IPS DF 19.7 (cell line): ENCODE data around the gene S100A13.
"Not testable (repeated sequence)": the region's sequence is repeated elsewhere in the genome, so short reads cannot be mapped to it uniquely, and the experiment has no call there.

Source experiments
- DNase-seq: peaks from one replicate; pipeline ENCODE4 v3.0.0-alpha.2; 2013; ENCODE audit warnings: low read depth, low spot score

S100A13 gene

DNA sequence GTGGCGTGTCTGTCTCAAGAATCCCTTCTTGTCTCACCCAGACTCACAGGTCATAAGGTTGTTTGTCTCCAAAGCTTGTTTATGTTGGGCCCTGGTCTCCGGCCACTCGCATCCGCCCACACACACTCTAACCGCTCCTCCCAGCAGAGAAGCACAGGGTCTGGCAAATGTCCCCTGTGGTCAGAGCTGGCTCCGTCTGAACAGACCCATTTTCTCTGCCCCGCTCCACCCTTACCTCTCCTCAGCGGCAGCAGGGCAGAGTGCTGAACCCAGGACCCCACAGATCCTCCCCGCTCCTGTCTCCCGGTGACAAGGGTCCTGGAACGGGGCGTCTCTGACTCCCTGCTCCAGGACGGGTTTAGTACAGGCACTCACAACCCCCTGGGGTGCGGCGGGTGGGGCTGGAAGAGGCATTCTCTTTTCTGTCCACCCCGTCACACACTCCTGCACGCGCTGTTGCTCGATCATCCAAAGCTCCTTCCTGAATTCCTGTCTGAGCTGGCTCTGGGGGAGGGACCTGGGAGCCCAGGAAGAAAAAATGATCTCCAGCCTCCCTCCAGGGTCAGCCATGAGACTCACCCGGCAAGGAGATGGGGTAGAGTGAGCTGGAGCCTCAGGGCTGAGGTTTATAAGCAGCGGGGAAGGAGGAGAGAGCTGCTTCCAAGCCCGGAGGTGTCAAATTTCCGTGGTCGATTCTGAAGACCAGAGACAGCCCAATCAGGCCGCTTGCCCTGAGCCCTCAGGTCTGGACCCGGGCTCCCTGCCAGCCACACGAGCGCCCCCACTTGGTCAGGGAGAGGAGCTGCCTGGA, at the start of gene S100A13:
TSS of gene S100A13 (minus strand) at position 602 of the 811 bp plus-strand sequence. CDS start 1,033 bp downstream, outside the sequence.
- peak; percentile 96 for DNase-seq

DNA sequence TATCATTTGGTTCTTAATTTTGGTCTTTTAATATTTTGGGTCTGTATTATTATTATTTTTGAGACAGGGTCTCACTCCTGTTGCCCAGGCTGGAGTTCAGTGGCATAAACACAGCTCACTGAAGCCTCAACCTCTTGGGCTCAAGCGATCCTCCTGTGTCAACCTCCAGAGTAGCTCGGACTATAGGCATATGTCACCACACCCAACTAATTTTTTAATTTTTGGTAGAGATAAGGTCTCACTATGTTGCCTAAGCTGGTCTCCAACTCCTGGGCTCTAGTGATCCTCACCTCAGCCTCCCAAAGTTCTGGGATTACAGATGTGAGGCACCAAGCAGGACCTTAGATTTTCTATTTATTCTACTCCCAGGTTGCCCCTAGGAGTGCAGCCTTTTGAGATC, 46.2 kb upstream of the S100A13 start:
- DNase-seq = no peak

DNA sequence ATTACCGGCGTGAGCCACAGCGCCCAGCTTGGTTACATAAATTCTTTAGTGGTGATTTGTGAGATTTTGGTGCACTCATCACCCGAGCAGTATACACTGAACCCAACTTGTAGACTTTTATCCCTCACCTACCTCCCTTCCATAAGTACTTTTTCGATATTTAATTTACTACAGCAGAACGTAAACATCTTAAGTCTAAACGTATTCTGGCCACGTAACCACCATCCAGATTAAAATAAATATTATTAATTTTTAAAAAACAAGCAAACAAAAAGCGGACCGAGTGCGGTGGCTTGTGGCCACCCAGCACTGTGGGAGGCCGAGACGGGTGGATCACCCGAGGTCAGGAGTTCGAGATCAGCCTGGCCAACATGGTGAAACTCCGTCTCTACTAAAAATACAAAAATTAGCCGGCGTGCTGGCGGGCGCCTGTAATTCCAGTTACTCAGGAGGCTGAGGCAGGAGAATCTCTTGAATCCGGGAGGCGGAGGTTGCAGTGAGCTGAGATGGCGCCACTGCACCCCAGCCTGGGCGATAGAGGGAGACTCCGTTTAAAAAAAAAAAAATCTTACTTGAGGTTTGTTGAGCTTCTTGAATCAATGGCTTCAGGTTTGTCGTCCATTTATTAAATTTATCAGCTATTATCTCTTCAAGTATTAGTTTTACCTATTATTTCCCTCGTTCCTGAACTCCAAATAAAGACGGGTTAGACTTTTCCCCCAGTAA, 44.5 kb upstream of the S100A13 start:
- not testable (repeated sequence) for DNase-seq

DNA sequence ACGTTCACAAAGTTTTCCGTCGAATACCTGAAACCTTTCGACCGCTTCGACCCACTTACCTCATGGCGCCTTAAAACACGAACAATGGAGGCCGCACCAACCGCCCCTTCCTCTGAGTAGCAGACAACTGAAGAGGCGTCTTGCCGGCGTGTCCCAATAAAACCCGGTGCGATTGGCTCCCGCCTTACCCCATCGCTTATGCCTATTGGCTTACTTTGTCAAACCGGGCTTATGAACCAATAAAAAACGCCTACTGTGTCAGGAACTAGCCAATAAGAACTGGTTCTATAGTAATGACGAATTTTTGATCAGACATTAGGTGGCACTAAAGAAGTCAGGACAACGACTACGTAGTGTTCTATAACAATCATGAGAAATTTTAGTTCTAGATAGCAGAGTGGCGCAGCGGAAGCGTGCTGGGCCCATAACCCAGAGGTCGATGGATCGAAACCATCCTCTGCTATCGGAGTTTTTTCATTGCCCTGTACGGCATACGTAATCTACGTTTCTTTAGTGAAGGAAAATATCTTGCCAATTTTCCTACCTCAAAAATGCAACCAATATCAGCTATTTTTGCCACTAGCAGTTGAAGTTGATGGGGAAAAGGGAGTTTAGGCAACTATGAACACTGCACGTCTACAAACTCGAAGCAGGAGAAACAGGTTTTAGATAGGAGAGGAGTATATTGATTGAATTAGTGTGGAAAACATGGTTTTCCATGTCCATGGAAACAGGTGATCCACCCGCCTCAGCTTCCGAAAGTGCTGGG, 43.7 kb upstream of the S100A13 start, which contains the start of gene ILF2:
TSS of gene ILF2 (minus strand) at position 135 of the 769 bp plus-strand sequence. CDS start at position 64, 71 bp downstream.
- peak; percentile 99 for DNase-seq

DNA sequence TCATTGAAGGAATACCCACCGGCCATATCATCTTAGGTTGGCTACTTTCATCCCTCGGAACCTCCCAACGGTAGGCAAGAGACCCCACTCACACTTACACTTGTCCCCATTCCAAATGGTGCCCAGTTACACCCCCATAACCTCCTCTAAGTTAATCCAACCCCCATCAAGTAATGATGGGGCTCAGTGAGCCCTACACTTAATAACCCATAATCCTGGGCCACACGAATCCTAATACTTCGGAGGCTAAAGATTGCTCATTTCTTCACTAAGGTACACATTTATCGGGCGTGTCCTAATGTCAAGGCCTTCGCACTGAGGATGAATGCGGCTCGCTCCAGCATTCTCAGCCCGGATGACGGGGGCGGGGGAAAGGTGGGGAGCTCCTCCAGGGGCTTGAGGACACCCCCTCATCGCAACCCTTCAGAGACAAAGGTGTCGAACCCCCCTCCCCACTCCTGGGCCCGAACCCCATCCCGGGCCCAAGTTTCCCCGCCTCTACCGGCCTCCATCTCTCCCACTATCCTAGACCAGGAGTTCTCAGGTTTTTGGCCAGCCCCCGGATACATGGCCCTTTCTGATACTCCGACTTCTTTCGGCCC, 43.1 kb upstream of the S100A13 start:
- no peak for DNase-seq

DNA sequence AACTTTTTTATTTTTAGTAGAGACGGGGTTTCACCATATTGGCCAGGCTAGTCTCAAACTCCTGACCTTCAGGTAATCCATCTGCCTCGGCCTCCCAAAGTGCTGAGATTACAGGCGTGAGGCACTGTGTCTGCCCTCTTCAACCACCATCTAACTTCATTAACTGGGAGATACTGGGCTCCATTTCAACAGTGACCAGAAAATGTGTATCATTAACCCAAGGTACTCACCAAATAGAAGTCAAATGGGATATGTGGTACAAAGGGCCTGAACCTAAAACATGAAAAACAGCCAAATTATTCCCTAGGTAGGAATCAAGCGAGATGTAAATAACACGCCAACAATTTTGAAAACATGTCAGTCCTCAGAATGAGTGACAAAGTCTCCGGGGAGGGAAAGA, 42.3 kb upstream of the S100A13 start:
- no peak for DNase-seq

DNA sequence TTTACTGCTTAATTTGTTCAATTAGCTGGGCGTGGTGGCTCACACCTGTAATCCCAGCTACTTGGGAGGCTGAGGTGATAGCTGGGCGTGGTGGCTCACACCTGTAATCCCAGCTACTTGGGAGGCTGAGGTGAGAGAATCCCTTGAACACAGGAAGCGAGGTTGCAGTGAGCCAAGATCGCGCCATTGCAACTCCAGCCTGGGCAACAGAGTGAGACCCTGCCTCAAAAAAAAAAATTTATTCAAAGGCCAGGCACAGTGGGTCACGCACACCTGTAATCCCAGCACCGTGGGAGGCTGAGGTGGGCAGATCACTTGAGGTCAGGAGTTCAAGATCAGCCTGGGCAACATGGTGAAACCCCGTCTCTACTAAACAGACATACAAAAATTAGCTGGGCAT, 41.4 kb upstream of the S100A13 start:
- DNase-seq = not testable (repeated sequence)

DNA sequence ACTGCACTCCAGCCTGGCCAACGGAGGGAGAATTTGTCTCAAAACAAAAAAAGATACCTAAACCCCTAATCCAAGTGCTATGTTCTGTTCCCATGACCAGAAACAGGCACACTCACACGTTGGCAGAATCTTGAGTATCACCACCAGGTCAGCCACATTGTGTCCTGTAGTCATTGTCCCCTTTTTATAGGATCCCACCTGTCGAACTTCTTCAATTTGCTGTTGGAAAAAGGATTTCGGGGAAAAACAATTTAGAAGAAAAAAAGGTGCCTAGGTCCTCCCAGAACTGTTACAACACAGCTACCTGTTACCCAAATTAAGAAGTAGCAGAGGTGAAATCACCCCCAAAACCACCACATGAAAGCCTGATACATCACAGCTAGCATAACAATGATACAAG, 40.1 kb upstream of the S100A13 start:
- no peak for DNase-seq

DNA sequence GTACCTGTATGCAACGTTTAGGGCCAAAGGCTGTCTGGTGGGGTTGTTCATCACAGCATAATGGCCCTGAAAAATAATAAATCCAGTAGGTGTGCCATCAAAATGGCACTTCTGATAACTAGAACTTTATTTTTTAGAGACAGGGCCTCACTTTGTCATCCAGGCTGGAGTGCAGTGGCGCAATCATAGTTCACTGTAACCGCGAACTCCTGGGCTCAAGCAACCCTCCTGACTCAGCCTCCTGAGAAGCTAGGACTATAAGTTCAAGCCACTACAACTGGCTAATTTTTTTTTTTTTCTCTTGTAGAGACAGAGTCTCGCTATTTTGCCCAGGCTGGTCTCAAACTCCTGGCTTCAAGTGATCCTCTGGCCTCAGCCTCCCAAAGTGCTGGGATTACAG, 35.9 kb upstream of the S100A13 start:
- DNase-seq = no peak

DNA sequence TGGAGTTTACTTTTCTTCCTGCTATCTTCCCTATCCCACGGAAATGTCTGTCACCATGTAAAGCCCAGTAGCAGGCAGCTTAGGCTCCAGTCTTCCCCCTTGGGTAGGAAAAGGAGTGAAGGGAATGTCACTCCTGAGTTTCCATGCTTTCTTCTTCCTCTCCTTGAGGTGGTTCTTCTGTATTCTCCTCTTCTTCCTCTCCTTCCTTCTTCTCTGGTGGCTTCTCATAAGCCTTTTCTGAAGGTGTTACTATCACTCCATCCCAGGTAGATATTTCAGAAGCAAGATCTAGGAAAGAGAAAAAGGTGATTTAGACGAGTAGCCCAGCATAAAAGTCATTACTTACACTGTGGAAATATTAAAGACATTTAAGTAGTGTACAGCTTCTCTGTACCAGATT, 35.0 kb upstream of the S100A13 start:
- no peak for DNase-seq

DNA sequence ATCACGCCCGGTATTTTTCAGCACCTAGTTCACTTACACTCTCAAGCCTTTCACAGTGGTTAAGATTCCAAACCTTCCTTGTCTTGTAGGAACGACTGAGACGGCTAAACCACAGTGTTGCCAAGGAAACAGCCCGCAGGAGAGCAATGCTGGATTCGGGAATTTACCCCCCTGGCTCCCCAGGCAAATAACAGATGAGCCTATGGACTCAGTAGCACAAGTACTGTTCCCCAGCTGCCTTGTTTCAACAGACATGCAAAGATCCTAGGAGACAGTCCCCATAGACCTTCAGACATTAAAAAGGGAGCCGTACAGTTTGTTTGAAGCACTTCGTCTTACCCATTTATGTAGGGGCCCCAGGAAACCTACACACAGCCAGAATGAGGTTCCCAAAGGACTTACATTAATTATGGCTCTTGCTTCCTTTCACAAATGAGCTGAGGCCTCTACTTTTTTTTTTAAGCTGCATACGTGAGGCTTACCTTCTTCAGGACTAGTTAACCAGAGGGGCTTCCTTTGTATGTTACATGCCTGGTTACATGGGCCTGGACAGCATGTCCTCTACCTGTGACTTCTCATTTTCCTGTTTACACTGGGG, 33.9 kb upstream of the S100A13 start:
- no peak for DNase-seq

DNA sequence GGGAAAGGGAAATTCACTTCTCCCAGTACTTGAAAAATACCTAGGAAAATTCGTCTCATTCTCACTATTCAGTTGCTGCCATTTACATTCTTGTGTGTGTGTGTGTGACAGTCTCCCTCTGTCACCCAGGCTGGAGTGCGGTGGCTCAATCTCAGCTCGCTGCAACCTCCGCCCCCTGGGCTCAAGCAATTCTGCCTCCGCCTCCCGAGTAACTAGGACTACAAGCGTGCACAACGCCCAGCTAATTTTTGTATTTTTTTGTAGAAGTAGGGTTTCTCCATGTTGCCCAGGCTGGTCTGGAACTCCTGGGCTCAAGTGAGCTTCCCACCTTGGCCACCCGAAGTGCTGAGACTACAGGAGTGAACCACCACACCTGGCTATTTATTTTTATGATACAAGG, 32.4 kb upstream of the S100A13 start:
- no peak for DNase-seq

DNA sequence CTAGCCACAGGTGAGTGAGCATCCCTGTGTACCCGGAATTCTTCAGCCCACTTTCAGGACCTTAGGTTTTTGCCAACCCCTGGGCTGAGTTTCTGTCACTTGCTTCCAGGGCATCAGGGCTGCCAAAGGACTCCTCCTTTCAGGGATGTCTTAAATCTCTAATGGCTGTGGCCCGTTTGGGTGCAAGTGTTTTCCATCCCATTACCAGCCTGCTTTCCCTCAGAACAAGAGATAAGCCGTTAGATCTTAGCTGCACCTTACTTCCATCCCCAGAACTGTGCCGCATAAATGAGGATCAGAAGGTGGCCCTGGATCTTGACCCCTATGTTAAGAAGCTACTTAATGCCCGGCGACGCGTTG, 31.9 kb upstream of the S100A13 start:
- no peak for DNase-seq

DNA sequence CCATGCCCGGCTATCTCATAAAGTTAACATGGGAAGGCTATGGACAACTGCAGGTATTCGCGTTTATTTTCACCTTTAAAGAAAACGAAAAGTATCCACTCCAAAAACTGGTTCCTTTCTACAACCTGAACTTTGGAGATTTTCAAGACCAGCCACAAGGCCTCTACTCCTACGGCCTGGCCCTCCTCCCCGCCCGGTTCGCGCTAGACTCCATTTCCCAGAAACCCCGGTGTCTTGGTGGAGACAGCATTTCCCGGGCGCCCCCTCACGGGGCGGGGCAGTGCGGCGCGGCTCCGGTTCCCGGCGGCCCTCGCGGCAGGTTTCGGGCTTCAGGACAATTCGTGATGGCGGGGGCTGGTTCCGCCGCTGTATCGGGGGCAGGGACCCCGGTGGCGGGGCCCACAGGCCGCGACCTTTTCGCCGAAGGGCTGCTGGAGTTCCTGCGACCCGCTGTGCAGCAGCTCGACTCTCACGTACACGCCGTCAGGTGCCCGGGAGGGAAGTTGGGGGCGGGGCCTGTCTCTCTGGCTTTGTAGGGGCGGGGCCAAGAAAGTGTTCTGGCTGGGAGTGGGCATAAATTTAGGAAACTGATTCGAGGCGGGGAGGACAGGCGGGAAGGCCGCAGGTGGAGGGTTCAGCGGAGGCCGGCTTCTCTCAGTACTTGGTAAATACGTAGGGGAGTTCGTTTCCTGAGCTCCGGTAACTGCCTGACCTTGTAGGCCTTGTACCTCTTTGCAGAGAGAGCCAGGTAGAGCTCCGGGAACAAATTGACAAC, 31.3 kb upstream of the S100A13 start, which contains the start of gene SNAPIN:
TSS of gene SNAPIN (plus strand) at position 304 of the 775 bp plus-strand sequence. CDS start at position 345, 41 bp downstream.
- DNase-seq = no peak

DNA sequence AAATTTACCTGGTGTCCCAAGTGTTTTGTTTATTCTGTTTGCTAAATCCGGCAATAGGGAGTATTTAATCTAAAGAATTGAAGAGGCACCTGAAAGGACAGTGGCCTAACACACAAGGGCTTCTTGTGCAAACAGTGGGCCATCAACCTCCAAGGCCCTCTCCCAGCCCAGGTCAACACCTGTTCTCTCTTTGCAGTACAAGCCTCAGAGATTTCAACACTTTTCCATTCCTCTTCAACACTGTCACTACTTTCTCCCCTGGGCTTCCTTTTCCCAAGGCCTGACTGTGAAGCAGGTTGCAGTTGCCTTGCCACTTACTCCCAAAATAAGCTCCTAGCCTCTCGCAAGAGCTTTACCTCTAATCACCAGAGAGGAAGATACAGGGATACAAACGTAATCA, 28.0 kb upstream of the S100A13 start:
- no peak for DNase-seq

DNA sequence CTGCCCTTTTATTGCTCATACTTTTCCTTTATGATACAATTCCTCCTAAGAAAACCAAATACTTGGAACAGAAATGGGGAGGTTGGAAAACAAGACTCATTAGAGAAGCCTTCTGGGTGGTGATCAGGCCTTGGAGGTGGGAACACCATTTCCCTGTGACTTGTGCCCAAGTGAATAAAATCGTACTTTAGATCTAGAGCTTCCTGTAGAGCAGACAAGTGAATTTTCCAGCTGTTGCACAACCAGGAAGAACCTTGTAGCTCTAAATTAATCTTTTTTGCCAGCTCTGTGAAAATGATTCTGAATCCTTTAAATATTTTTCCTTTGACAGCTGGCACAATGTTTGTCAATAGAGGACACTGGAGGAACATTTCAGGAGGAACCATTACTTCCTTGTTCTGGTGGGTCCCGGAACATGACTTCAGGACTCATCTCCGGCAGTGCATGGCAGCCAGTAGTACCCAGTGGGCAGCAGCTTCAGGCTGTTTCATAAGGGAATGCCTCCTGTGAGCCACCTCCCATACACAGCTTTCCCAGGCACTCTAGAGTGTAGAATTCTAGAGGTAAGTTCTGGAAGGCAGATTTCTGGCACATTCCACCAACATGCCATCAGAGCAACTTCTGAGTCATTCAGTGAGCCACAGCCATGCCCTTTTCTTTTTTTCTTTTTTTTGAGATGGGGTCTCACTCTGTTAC, 25.6 kb upstream of the S100A13 start:
- DNase-seq = no peak

DNA sequence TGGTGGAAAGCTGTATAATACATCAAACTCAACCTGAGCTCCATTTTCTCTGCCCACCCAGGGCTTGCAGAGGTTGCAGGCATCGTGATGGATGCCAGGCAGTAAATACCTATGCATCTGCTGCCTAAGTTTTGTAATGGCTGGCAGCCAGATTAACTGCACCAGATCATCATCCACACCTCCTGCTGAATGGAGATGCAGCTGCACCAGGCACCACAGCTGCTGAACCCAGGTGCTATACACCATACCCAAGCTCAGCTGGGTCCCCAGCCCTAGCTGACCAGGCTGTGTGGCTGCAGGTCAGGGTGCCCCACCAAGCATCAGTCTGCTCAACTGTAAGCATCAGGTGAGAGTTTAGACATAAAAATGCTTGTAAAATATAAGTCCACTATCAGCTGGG, 24.5 kb upstream of the S100A13 start:
- DNase-seq = no peak

DNA sequence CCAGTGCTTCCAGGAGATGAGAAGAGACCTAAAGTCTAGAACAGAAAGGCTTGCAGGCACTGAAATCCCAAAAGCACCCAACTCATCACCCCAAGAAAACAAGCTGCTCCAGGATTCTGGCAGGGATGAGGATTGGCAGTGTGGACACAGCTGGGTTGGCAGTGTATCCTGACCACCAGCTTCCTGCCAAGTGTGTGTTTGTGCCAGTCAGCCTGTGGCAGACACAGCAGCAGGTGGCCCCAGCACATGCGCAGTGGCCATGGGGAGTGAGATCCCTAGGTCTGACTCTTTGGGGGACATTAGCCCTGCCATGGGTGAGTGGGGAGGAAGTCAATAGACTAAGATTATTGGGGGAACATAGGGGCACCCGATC, 22.5 kb upstream of the S100A13 start:
- no peak for DNase-seq

DNA sequence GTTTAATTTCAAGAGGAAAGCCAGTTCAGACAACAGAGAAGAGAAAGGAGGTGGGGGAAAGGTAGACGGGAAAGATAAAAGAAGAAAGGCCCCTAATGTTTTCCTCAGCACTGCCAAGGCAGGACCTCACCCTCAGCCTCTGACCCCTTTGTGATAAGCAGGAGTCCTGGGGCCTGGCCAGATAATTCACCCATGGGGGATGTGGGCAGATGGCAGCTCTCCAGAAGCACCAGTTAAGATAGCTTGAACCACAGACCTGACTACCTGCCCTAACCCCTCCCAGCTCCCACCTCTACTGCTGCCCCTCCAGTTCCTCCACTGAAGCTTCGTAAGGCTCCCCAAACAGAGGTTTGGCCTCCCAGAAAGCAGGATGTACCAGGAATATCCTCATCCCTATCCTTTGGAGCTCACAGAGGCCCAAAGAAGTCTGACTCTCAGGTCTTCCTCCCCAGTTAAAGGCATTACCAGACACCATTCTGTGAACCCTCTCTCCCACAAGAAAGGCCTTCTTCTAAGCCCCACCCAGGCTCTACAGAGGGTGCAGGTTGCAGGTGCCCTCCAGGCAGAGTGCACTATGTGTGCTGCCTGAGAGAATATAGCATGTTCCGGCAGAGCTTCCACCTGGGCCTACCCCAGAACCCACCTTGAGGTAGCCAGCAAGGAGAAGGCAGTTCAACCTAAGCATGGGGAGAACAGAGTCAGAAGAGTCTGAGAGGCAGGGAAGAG, 22.0 kb upstream of the S100A13 start:
- DNase-seq = no peak
